Lower leg skin (tissue), 3 donors: ENCODE data around the gene SECTM1.

ENCODE experiments used
- CTCF ChIP-seq, 3 donors: fragments of 450-650 bp; IDR thresholded peaks; one replicate each; pipeline ENCODE4 v1.5.1; 2016; ENCODE audit warnings: antibody characterized with exemption in 3 of 3, mild to moderate bottlenecking in 3 of 3, moderate library complexity in 2 of 3
- POLR2A ChIP-seq, 2 donors: fragments of 450-650 bp; IDR thresholded peaks; one replicate each; pipeline ENCODE4 v1.6.1; 2016 to 2017; ENCODE audit warnings: antibody characterized with exemption in 2 of 2, mild to moderate bottlenecking in 1 of 2, moderate library complexity in 1 of 2

DNA sequence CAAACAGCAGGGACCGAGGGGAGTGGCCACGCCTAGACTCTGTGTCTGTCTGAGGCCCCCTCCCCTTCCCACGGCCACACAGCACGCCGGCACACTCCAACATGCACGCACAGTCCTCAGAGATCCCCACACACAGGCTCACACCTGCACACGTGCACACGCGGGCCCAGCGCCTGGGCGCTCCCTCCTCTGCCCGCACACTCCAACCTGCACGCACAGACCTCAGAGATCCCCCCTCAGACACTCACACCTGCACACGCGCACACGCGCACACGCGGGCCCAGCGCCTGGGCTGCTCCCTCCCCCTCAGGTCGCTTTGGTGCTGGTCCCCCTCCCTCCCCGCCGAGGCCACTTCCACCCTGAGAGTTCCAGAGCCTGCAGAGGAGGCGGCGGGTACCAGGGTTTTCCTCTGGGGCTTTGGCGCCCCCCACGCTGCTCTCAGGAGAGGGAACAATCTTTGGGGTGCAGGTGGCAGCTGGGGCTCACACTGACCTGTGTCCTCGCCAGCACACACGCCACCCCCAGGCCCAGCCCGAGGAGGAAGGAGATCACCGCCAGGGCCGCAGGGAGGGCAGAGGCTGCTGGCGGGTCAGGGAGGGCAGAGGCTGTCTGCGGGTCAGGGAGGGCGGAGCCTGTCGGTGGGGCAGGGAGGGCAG, 17.7 kb downstream of the SECTM1 start:
- TF ChIP-seq CTCF (IDR thresholded peaks at IDR 0.05) (no peak), POLR2A (IDR thresholded peaks at IDR 0.05) (no peak)
